ENCODE data around the gene RNF103. TPM values are rescaled to one million over a fixed set of nuclear protein-coding genes. Genes with fewer than 3 reads are reported as not detected.

RNF103 gene
- total RNA-seq, 1 experiment from 2014 or later, result 4.6 TPM

GRCh38 chr2:86566158-86566820 is 57.4 kb downstream of the RNF103 start:
- Histone ChIP-seq H3K36me3 (replicated peaks; ENCODE audit: control insufficient read depth, insufficient read depth, low read length) (no peaks in the 10 kb centered on the region), H3K27me3 (ENCODE audit: control insufficient read depth, insufficient read depth, low read length) (no peaks in the 10 kb centered on the region; the same call in 1 of the 2 replicates), H3K4me3 (ENCODE audit: insufficient read depth, low read depth, low read length) (no peak overlapping the region)
- DNase-seq, result no peak

GRCh38 chr2:86563650-86564061 is 60.0 kb downstream of the RNF103 start:
- Histone ChIP-seq H3K36me3 (replicated peaks; ENCODE audit: control insufficient read depth, insufficient read depth, low read length) (no peaks in the 10 kb centered on the region), H3K4me3 (ENCODE audit: insufficient read depth, low read depth, low read length) (no peak overlapping the region; the same call in 1 of the 2 replicates), H3K27me3 (ENCODE audit: control insufficient read depth, insufficient read depth, low read length) (no peaks in the 10 kb centered on the region; the same call in 1 of the 2 replicates)
- no peak for DNase-seq

GRCh38 chr2:86562922-86563649 is 60.6 kb downstream of the RNF103 start, which contains the start of gene CHMP3:
CHMP3 (minus strand) TSS chr2:86563443; CDS start chr2:86563348, 95 bp downstream.
- Histone ChIP-seq H3K27me3 (ENCODE audit: control insufficient read depth, insufficient read depth, low read length) (no peaks in the 10 kb centered on the region; the same call in 1 of the 2 replicates), H3K4me3 (ENCODE audit: insufficient read depth, low read depth, low read length) (peak within 1 kb of the TSS; percentile 87), H3K36me3 (replicated peaks; ENCODE audit: control insufficient read depth, insufficient read depth, low read length) (no peaks in the 10 kb centered on the region)
- DNase-seq, result peak; percentile 96

GRCh38 chr2:86562485-86562921 is 61.2 kb downstream of the RNF103 start:
- H3K36me3 ChIP-seq (replicated peaks; ENCODE audit: control insufficient read depth, insufficient read depth, low read length), result no peaks in the 10 kb centered on the region
- no peak for DNase-seq
- no peaks in the 10 kb centered on the region; the same call in 1 of the 2 replicates for H3K27me3 ChIP-seq (ENCODE audit: control insufficient read depth, insufficient read depth, low read length)
- H3K4me3 ChIP-seq (ENCODE audit: insufficient read depth, low read depth, low read length), result peak overlapping the region; percentile 87

- no peak for DNase-seq
- H3K36me3 ChIP-seq (replicated peaks; ENCODE audit: control insufficient read depth, insufficient read depth, low read length), result no peaks in the 10 kb centered on the region
- no peak overlapping the region for H3K4me3 ChIP-seq (ENCODE audit: insufficient read depth, low read depth, low read length)
- no peaks in the 10 kb centered on the region; the same call in 1 of the 2 replicates for H3K27me3 ChIP-seq (ENCODE audit: control insufficient read depth, insufficient read depth, low read length)
Measured at GRCh38 chr2:86557836-86558235, 65.8 kb downstream of the RNF103 start.

- Histone ChIP-seq H3K4me3 (ENCODE audit: insufficient read depth, low read depth, low read length) (no peak overlapping the region), H3K36me3 (replicated peaks; ENCODE audit: control insufficient read depth, insufficient read depth, low read length) (no peaks in the 10 kb centered on the region), H3K27me3 (ENCODE audit: control insufficient read depth, insufficient read depth, low read length) (no peaks in the 10 kb centered on the region; the same call in 1 of the 2 replicates)
- DNase-seq, result no peak
Measured at GRCh38 chr2:86556508-86556907, 67.2 kb downstream of the RNF103 start.

Other genes starting within 250 kb of the RNF103 start
- gene KDM3A, start 182.5 kb downstream of the RNF103 start, total RNA-seq (2014; rRNA removed; shearing (Covaris generic)), result 10.3 and 14.5 TPM in 2 replicates
- 11.2 and 12.6 TPM in 2 replicates for gene CHMP3, start 60.4 kb downstream of the RNF103 start, total RNA-seq (2014; rRNA removed; shearing (Covaris generic))
- gene RMND5A, start 96.4 kb upstream of the RNF103 start, total RNA-seq (2014; rRNA removed; shearing (Covaris generic)), result 46.8 and 66.7 TPM in 2 replicates
- not detected in 2 replicates for gene CD8A, start 167.0 kb upstream of the RNF103 start, total RNA-seq (2014; rRNA removed; shearing (Covaris generic))
- gene CD8B, start 238.0 kb upstream of the RNF103 start, total RNA-seq (2014; rRNA removed; shearing (Covaris generic)), result 0.37 and 0.66 TPM in 2 replicates

Measured in H7 (cell line).